Astrocyte (in vitro differentiated cells and primary cell): ENCODE data around the gene KCNMA1.

ENCODE experiments used
- EZH2 ChIP-seq: IDR thresholded peaks from 2 replicates; pipeline ENCODE4 v1.6.1; 2012; ENCODE audit warnings: mild to moderate bottlenecking, low read length, inconsistent platforms; ENCODE audit not compliant: insufficient read depth
- TF ChIP-seq, protein P1 (sequence below): IDR thresholded peaks from 2 replicates; pipeline ENCODE4 v1.5.1; 2011; ENCODE audit warnings: low read depth, mild to moderate bottlenecking, inconsistent platforms, low read length, moderate library complexity; ENCODE audit not compliant: insufficient read depth

- TF ChIP-seq, protein P1, sequence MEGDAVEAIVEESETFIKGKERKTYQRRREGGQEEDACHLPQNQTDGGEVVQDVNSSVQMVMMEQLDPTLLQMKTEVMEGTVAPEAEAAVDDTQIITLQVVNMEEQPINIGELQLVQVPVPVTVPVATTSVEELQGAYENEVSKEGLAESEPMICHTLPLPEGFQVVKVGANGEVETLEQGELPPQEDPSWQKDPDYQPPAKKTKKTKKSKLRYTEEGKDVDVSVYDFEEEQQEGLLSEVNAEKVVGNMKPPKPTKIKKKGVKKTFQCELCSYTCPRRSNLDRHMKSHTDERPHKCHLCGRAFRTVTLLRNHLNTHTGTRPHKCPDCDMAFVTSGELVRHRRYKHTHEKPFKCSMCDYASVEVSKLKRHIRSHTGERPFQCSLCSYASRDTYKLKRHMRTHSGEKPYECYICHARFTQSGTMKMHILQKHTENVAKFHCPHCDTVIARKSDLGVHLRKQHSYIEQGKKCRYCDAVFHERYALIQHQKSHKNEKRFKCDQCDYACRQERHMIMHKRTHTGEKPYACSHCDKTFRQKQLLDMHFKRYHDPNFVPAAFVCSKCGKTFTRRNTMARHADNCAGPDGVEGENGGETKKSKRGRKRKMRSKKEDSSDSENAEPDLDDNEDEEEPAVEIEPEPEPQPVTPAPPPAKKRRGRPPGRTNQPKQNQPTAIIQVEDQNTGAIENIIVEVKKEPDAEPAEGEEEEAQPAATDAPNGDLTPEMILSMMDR = no peak
- TF ChIP-seq EZH2 = no peak
Observed at GRCh38 chr10:76995023-76995422, 642.6 kb downstream of the KCNMA1 start.
